Right renal pelvis (tissue), 4 donors: ENCODE data around the gene MAN1C1. TPM values are rescaled to one million over a fixed set of nuclear protein-coding genes. Genes with fewer than 3 reads are reported as not detected.

Experiments
- DNase-seq, 4 donors: peaks; one replicate each; pipeline ENCODE4 v3.0.0-alpha.2; 2013; ENCODE audit warnings: low read depth in 4 of 4, low spot score in 3 of 4, missing footprints in 1 of 4
- polyA plus RNA-seq, 4 donors: library from polyadenylated mRNA; unstranded; fragments of 120-200 nt; gene quantifications; one replicate each; pipeline ENCODE4 v1.2.1, GENCODE V29; 2013; ENCODE audit not compliant: insufficient read length in 4 of 4

MAN1C1 gene
- polyA plus RNA-seq, 4 donors = 16.2 to 18.7 (median 17.5) TPM

DNA sequence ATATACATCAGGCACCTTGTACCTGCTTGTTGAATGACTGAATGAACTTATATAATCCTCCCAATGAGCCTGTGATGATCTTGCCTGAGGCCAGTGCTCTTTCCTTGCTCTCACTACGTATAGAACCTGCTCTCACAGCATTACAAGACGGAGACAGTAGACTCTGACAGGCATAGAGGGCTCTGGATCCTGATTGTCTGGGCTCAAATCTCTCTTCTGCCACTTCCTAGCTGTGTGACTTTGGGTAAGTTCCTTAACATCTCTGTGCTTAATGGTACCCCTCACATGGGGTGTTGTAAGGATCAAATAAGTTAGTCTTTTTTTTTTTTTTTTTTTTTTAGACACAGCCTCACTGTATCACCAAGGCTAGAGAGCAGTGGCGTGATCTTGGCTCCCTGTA is 4.2 kb upstream of the MAN1C1 start:
- no peak for DNase-seq

DNA sequence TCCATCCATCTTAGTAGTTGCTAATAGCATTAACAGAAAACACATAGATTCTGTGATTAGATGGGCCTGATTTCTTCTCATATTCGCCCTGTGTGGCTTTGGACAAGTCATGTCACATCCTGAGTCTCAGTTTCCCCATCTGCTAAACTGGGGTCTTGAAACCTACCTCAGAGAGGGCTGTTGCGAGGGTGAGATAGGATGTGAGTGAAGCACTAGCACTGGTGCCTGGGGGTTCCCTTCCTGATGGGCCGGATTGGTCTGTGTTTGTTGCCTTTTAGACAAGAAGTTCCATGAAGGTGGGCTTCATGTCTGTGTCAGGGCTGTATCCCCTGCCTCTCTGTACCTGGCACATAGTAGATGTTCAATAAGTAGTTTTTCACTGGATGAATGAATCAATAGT is 3.5 kb upstream of the MAN1C1 start:
- no peak for DNase-seq

DNA sequence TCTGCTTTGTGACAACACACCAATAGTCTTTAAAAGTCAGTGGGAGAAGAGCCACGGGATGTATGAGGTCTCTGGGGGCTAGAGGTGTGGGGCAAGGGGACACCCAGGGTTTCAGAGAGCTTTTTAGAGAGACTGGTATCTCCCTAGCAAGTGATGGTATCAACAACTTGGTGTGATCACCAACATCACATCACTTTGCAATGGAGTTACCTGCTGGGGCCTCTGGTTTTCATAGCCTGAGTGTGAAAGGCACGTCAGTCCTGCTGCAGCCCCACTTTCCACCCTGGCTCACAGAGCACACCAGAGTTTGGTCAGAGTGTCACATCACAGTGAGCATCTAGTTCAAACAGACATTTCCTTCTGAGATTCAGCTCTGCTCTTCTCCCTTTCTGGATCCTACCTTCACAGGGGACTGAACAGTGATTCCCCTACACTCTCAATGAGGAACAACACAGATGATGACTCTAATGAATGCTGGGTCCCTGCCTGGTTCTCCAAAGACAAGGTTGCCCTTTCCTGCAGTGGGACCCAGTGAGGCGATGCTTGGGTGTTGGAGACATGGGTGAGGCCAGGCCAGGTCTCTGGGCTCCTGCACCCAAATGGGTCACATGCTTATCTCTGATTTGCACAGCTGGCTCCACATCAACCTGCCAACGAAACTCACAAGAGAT is 2.0 kb upstream of the MAN1C1 start:
- no peak for DNase-seq

DNA sequence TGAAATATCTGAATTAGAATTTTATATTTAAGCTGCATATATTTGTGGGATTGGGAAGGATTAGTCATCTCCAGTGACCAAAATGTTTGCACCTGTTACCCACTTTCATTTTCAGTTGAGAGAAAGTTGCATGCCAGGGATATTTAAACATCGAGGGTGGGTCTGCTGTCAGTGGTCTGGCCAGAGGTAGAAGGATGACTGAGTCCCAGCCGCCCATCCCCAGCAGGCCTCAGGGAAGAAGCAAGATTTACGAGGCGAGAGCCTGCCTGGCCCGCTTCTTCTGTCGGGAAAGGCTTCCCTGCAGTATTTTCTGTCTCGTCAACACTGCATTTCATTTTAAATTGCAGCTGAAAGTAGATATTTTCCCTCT is 1.4 kb upstream of the MAN1C1 start:
- no peak for DNase-seq

DNA sequence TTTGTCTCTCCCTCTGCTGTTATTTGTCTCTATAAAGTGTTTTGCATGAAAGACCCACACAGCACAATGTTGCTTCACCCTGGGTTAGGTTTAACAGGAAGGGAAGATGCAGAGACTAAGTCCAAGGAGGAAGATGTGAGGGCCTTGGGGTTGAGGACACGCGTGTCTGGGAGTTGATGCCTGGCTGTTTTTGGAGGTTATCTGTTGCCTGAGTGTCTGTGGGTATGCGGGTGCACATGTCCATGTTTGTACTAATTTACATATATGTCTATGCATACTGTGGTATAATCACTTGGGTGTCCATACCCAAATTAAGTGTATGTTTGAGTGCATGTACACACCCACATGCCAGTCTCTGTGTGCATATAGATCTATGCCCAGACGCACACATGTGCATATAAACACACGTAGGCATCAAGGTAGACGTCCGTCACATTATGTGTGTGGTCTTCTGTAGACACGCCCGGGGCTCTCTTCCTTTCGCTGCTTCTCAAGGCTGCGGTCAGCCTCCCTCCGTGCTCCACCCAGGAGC is 962 bp upstream of the MAN1C1 start:
- DNase-seq = no peak

DNA sequence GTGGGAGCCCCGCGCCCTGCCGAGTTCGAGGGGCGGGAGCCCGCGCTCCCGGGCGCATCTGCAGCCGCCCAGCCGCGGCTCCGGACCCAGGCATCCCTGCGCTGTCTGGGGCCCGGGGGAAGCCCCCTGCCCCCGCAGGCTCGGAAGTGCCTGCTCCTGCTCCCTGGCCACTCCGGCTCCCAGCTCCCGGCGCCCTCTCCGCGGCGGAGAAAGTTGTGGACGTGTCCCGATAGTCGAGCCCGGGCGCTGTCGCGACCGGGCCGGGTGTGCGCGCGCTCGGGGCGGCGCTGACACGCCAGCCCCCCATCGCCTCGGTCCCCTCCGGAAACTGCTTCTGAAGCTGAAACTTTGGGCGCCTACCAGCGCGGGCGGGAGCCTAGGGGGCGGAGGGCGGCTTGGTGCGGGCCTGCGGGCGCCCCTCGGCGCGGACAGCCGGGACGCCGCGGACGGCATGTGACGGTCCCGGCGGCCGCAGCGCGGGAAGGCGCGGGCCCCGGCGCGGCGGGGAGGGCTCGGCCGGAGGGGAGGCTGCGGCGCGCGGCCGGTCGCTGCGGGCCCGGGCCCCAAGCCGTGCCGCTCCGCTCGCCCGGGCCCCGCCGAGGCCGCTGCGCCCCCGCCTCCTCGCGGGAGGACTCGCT is 515 bp downstream of the MAN1C1 start:
- no peak for DNase-seq

DNA sequence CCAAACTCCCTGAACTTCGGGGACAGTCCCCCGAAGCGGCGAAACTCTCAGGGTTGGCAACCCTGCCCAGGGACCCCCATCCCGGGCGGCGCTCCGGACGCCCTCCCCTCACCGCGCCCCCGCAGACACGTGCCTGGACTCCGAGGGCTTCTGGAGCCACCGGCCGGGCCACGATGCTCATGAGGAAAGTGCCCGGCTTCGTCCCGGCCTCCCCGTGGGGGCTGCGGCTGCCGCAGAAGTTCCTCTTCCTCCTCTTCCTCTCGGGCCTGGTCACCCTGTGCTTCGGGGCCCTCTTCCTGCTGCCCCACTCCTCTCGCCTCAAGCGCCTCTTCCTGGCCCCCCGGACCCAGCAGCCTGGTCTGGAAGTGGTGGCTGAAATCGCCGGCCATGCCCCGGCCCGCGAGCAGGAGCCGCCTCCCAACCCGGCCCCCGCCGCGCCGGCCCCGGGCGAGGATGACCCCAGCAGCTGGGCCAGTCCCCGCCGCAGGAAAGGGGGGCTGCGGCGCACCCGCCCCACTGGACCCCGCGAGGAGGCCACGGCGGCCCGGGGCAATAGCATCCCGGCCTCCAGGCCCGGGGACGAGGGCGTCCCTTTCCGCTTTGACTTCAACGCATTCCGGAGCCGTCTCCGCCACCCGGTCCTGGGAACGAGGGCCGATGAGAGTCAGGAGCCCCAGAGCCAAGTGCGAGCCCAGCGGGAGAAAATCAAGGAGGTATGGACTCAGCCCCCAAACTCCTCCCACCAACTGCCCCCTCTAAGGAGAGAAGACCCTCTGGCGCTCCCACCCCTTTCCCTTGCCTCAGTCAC is 1.2 kb downstream of the MAN1C1 start:
- DNase-seq = no peak

DNA sequence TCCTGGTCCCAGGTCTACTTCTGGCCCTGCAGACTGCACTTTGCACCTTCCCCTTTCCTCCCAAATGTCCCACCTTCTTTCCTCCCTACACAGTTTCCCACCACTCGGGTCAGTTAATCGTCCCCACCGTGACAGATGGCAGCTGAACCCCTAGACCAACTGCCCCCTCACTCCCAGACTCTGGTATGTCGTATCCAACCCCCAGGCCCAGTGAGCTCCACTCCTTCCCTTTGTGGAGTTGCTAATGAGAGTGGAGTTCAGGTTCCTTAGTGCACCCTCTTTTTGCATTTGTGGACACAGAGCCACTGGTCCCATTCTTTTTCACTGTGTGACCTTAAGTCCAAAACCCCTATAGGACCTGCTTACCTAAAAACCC is 1.8 kb downstream of the MAN1C1 start:
- no peak for DNase-seq

DNA sequence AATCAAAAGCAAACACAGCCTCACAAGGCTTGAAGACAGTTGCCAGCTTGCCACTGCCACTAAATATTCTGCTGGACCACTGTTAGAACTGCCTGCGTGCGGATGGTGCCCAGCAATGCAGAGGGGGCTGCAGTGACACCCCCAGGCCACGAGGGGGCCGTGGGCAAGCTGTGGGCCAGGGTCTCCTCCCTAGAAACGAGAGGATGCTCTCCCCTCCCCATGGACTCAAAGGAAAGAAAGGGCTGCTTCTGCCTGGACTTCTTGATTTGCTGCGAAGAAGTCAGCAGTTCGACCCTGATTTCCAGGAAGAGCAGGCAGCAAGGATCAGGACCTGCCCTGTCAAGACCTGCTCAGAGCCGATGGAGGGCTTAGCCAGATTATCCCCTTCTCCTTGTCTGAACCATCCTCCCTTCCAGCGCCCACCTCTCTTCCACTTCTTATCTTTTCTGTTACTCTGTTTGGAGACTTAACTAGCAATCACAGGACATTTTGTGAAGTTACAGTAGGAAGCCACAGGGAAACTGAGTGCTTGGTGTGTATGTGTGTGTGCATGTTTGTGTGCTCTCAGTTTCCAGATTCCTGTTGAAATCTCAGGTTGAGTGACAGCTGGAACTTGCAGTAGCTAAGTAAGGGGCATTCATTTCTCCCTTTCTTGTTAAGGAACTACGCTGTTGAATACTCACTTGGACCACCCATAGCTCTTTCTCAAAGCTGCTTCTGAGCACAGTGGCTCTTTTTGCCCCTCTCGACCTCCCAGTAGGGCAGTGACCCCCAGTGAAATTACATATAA is 2.7 kb downstream of the MAN1C1 start:
- DNase-seq = no peak

DNA sequence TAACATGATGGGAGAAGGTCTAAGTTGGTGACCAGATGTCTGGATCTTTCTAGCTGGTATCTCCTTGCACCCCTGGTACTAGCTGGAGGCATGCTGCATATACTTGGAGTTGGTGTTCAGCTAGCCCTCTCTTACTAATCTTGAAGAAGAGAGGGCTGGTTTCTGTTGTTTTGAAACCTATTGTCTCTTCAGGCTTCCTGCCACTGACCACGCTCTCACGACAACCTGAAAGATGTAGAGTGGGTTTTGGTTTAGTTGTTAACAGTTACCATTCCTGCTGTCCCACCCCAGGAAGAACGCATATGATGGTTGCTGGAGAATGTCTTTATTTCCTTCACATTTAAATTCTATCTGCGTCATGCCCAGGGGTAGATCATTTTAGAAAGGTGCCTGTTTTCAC is 3.6 kb downstream of the MAN1C1 start:
- DNase-seq = no peak

DNA sequence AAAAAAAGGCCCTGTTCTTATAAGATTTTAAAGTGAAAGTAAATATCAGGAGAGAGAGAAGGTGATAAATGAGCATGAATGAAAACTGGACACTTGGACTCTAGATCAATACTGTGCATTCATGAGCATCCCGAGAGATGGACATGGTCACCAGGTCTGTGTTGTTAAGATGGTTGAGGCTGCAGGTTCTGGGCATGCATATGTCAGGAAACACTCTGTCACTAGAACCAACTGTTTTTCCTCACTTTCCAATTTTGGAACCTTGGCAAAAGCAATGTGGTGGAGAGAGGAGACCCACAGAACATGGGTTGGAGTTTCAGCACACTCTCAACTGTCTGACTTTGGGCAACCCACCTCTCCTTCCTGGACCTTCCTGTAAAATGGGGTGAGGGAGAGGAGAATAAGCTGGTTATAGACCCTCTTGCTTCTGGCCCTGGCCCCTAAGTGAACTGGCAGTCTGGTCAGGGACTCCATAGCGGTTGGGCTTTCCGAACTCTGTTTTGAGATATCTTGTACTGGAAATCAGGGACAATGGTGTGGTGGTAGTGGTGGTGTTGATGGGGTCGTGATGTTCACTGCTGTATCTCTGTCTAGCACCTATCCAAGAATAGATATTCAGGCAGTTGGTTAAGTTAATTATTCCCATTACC is 4.2 kb downstream of the MAN1C1 start:
- DNase-seq = no peak

DNA sequence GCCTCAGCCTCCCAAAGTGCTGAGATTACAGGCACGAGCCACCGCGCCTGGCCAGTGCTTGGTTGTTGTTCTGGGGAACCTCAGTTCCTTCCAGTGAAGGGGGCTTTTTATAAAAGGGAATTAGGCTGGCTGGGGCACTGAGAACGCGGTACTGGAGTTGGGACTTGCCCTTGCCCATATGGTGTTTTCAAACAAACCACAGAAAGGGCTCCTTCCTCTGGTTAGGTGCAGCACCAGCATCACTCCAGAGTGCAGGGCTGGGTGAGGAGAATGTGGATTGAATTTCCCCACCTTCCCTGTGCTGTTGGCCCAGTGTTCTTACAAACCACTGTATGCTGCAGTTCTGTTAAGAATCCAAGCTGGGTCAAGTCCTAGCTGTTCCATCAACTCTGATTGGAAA is 5.3 kb downstream of the MAN1C1 start:
- DNase-seq = no peak

DNA sequence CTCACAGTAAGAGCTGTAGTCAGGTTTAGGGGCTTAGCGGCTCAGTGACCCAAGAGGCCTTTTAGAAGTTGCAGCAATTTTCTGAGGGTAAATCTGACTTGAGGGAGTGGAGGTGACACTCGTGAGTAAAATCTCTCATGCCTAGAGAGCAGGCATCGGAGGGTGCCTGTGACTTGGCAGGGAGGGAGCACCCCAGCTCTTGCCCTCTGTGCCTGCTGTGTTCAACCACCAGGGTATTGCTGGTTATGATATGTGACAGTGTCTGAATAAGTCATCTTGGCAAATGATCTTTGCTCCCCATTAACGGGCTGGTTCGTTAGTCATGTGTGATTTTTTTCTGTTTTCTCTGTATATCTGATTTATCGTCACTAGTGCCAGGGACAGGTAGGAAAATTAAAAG is 5.9 kb downstream of the MAN1C1 start:
- no peak for DNase-seq

DNA sequence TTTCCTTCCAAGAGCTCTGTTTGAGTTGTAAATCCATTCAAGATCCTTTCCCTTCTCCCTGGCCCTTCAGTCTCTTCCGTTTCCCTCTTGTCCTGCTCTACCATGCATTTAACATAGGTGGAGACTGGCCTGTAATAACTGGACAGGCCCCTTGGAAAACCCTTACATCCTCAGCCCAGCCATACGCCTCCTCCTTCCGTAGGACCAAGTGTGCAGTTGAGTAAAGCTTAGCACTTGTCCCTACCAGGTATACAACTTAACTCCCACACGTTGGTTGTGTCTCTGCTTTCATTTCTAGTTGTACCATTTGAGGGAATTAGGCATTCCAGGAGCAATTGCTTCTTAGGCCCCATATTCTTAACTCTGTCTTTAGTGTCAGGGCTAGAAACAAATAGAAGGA is 6.4 kb downstream of the MAN1C1 start:
- no peak for DNase-seq

DNA sequence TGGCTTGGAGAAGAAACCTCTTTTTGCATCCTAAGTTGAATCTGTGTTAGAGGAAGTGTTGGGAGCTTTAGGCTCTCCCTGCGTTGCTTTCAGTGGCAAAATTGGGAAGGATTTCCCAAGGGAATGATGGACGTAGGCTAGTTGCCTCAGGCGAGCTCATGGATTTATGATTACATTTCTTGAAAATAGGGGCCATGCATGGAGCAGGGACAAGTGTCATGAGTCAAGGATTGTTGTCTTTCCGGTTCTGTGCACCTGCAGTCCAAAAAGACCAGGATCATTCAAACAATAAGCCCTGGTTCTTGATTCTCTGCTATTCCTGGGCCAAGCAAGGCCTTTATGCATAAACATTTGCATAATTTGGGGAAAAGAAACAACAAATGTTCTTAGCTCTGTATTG is 7.1 kb downstream of the MAN1C1 start:
- no peak for DNase-seq

DNA sequence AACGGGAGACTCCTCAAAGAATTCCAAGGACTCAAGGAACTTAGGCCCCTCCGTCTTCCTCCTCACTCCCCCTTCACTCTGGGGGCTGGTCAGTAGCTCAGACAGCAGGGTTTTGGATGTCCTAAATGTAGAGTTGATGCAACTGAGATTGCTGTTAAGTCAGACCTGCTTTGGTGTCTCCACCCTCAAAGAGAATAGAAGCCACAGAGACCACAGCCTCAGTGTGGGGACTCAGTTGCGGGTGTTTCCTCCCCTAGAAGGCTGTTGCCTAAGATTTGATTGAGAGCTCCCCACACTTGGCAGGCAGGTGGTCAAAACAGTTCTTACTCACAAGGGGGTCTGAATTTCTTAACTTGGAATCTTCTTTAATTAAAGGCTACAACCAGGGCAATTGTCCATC is 7.6 kb downstream of the MAN1C1 start:
- no peak for DNase-seq

DNA sequence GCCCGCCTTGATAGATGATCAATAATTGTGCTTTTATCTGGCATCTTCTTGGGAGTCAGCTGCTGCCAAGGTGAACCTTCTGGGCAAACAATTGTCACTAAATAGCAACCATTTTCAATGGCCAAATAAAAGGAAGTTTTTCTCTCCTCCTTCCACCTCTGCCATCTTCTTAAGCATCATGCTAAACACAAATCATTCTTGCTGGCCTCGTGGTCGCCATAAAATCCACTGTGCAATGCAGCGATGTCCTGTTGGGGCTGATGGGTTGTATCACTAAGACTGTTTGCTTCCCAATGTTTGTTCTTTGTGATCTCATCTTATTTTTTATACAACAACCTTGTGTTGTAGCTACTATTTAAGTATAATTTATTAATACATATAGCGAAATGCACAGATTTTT is 8.0 kb downstream of the MAN1C1 start:
- DNase-seq = no peak

DNA sequence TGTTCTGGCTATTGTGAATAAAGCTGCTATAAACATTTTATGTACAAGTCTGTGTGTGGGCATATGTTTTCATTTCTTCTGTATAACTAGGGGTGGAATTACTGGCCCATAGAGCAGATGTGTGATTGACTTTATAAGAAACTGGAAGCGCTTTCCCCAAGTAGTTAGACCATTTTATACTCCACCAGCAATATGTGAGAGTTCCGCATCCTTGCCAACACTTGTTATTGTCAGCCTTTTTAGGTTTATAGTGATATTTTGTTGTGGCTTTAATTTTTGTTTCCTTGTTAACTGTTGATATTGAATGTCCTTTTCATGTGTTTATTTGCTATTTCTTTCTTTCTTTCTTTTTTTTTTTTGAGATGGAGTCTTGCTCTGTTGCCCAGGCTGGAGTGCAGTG is 9.4 kb downstream of the MAN1C1 start:
- no peak for DNase-seq

DNA sequence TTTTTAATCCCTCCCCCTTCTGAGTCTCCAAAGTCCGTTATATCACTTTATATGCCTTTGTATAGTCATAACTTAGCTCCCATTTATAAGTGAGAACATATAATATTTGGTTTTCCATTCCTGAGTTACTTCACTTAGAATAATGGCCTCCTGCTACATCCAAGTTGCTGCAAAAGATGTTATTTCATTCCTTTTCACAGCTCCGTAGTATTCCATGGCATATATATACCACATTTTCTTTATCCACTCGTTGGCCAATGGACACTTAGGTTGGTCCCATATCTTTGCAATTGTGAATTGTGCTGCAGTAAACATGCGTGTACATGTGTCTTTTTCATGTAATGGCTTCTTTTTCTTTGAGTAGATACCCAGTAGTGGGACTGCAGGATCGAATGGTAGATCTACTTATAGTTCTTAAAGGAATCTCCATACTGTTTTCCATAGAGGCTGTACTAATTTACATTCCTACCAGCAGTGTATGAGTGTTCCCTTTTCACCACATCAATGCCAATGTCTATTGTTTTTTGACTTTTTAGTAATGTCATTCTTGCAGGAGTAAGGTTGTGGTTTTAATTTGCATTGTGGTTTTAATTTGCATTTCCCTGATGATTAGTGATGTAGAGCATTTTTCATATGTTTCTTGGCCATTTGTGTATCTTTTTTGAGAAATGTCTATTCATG is 12.3 kb downstream of the MAN1C1 start:
- no peak for DNase-seq

DNA sequence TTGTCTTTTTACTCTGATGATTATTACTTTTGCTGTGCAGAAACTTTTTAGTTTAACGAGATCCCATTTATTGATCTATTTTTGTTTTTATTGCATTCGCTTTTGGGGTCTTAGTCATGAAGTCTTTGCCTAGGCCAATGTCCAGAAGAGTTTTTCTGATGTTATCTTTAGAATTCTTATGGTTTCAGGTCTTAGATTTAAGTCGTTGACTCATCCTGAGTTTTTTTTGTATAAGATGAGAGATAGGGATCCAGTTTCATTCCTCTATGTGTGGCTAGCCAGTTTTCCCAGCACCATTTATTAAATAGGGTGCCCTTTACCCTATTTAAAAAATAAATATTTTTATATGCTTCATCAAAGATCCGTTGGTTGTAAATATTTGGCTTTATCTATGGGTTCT is 13.2 kb downstream of the MAN1C1 start:
- DNase-seq = no peak
